CD14-positive monocyte (primary cell): Measurements from ENCODE around the gene DENND10. TPM values are rescaled to one million over a fixed set of nuclear protein-coding genes. Genes with fewer than 3 reads are reported as not detected.

Experiments
- DNase-seq, 3 donors: peaks; one replicate each; pipeline ENCODE4 v3.0.0-alpha.2; 2011 to 2022
- H2AFZ ChIP-seq: 2 replicates; pipeline ENCODE4 v1.6.0; 2012; ENCODE audit warnings: mild to moderate bottlenecking, low read depth, low read length, inconsistent platforms; ENCODE audit not compliant: insufficient read depth, poor library complexity, severe bottlenecking
- H3K27ac ChIP-seq, 2 donors: 1 replicate in 1 of 2; 2 replicates in 1 of 2; pipeline ENCODE4 v1.5.1; 2012 to 2013; ENCODE audit warnings: low read length in 2 of 2, control low read depth in 1 of 2, inconsistent platforms in 1 of 2, low read depth in 1 of 2, mild to moderate bottlenecking in 1 of 2
- H3K27me3 ChIP-seq, 2 donors: one replicate each; pipeline versions ENCODE4 v1.6.0 to v1.6.1; 2011 to 2013; ENCODE audit warnings: low read length in 2 of 2; ENCODE audit not compliant: control insufficient read depth in 2 of 2, insufficient read depth in 2 of 2
- H3K36me3 ChIP-seq, 2 donors: replicated peaks in 1 of 2; 1 replicate in 1 of 2; 2 replicates in 1 of 2; pipeline versions ENCODE4 v1.5.1 to v1.6.1; 2012 to 2013; ENCODE audit warnings: low read length in 2 of 2, control low read depth in 1 of 2, inconsistent platforms in 1 of 2, mild to moderate bottlenecking in 1 of 2; ENCODE audit not compliant: insufficient read depth in 2 of 2, control insufficient read depth in 1 of 2
- H3K4me1 ChIP-seq, 2 donors: 1 replicate in 1 of 2; 2 replicates in 1 of 2; pipeline versions ENCODE4 v1.5.1 to v1.6.1; 2012 to 2013; ENCODE audit warnings: low read length in 2 of 2, control low read depth in 1 of 2, inconsistent platforms in 1 of 2, mild to moderate bottlenecking in 1 of 2, moderate library complexity in 1 of 2; ENCODE audit not compliant: insufficient read depth in 2 of 2, control insufficient read depth in 1 of 2
- H3K4me2 ChIP-seq: replicated peaks from 2 replicates; pipeline ENCODE3; 2012; ENCODE audit warnings: low read length, moderate library complexity, mild to moderate bottlenecking; ENCODE audit not compliant: poor library complexity, severe bottlenecking; ENCODE audit errors: extremely low read depth
- H3K4me3 ChIP-seq, 3 experiments: fragments of 200-600 bp in 1 of 3; sonication (generic) in 1 of 3; replicated peaks in 1 of 3; 1 replicate in 2 of 3; 2 replicates in 1 of 3; pipeline ENCODE4 v1.5.1; 2011 to 2013; ENCODE audit warnings: low read length in 3 of 3, mild to moderate bottlenecking in 3 of 3, control low read depth in 2 of 3, low read depth in 2 of 3, inconsistent platforms in 1 of 3, moderate library complexity in 1 of 3
- H3K79me2 ChIP-seq: 2 replicates; pipeline ENCODE4 v1.6.0; 2012; ENCODE audit warnings: mild to moderate bottlenecking, control low read depth, inconsistent platforms, low read length, moderate library complexity; ENCODE audit not compliant: insufficient read depth
- H3K9ac ChIP-seq: 2 replicates; pipeline ENCODE4 v1.6.0; 2017; ENCODE audit warnings: low read length, mild to moderate bottlenecking; ENCODE audit not compliant: insufficient read depth, poor library complexity, severe bottlenecking
- H3K9me3 ChIP-seq, 2 donors: replicated peaks in 1 of 2; 1 replicate in 1 of 2; 2 replicates in 1 of 2; pipeline versions ENCODE4 v1.5.1 to v1.6.1; 2012 to 2013; ENCODE audit warnings: low read length in 2 of 2, control low read depth in 1 of 2; ENCODE audit not compliant: control insufficient read depth in 1 of 2, insufficient read depth in 1 of 2
- H4K20me1 ChIP-seq: 2 replicates; pipeline ENCODE4 v1.6.0; 2012; ENCODE audit warnings: mild to moderate bottlenecking, low read length, control low read depth, moderate library complexity; ENCODE audit not compliant: insufficient read depth
- H3K27ac Mint-ChIP-seq, 7 donors: one replicate each; pipeline ENCODE4 v1.8.0; 2020; ENCODE audit warnings: mild to moderate bottlenecking in 7 of 7, mixed read lengths in 7 of 7, moderate library complexity in 6 of 7, inconsistent platforms in 2 of 7
- H3K27me3 Mint-ChIP-seq, 3 donors: one replicate each; pipeline ENCODE4 v1.8.0; 2021 to 2022; ENCODE audit warnings: low read depth in 3 of 3, mild to moderate bottlenecking in 3 of 3, mixed read lengths in 3 of 3, moderate library complexity in 3 of 3, inconsistent platforms in 1 of 3
- H3K36me3 Mint-ChIP-seq, 2 donors: one replicate each; pipeline ENCODE4 v1.8.0; 2020; ENCODE audit warnings: mixed read lengths in 2 of 2, inconsistent platforms in 1 of 2, mild to moderate bottlenecking in 1 of 2
- H3K4me1 Mint-ChIP-seq: one replicate; pipeline ENCODE4 v1.8.0; 2020; ENCODE audit warnings: mild to moderate bottlenecking, mixed read lengths
- H3K4me3 Mint-ChIP-seq, 2 donors: one replicate each; pipeline ENCODE4 v1.8.0; 2020; ENCODE audit warnings: mild to moderate bottlenecking in 2 of 2, mixed read lengths in 2 of 2, moderate library complexity in 1 of 2
- H3K9me3 Mint-ChIP-seq, 7 donors: one replicate each; pipeline ENCODE4 v1.8.0; 2020 to 2022; ENCODE audit warnings: mixed read lengths in 7 of 7, mild to moderate bottlenecking in 6 of 7, moderate library complexity in 6 of 7, inconsistent platforms in 2 of 7
- CTCF ChIP-seq: fragments of 200-600 bp; IDR thresholded peaks from one replicate; pipeline ENCODE4 v1.8.0; 2022; ENCODE audit warnings: antibody characterized with exemption, mild to moderate bottlenecking
- WGBS: methylation state at CpG from one replicate; pipeline ENCODE4 v1.1.5; 2013; ENCODE audit warnings: missing lambda C conversion rate; ENCODE audit not compliant: insufficient coverage; 5-methylcytosine and 5-hydroxymethylcytosine counted together
- intact Hi-C, 2 donors: fragments of 100-400 bp; cut with micrococcal nuclease; formaldehyde crosslinking; loops; one replicate each; pipeline versions ENCODE4 v1.15.0 to v1.15.1; 2023
- polyA plus RNA-seq, 3 donors: library from polyadenylated mRNA; depleted of rRNA in 1 of 3; unstranded in 2 of 3; stranded (reverse) in 1 of 3; fragments of 300-500 nt in 2 of 3; fragments of >200 nt in 1 of 3; fragmentation: Illumina TruSeq in 2 of 3; gene quantifications; 1 replicate in 2 of 3; 2 replicates in 1 of 3; pipeline ENCODE4 v1.2.3, GENCODE V29; 2012 to 2021

Gene DENND10
- polyA plus RNA-seq, 3 donors = 129 to 188 (median 141) TPM

GRCh38 chr10:119129721-119130120 is 25.8 kb downstream of the DENND10 start:
- Mint-ChIP-seq H3K9me3 (peaks cover 0 to 10% (median 5%) of the 10 kb centered on the region in 7 donors), H3K4me1 (peaks cover 61% of the 10 kb centered on the region), H3K27me3 (peaks cover 0 to 2% (median 0%) of the 10 kb centered on the region in 3 donors), H3K4me3 (no peak overlapping the region), H3K27ac (peak overlapping the region; percentile 93 to 99 (median 95)), H3K36me3 (peaks cover 58 to 89% of the 10 kb centered on the region in 2 donors)
- Histone ChIP-seq H3K79me2 (peaks cover 71% of the 10 kb centered on the region), H3K9me3 (peaks cover 0 to 3% of the 10 kb centered on the region in 2 donors), H3K9ac (no peak overlapping the region), H3K27ac (peak overlapping the region; percentile 91 to 94), H3K36me3 (peaks cover 55 to 68% of the 10 kb centered on the region in 2 donors), H3K27me3 (no peaks in the 10 kb centered on the region), H4K20me1 (no peaks in the 10 kb centered on the region), H3K4me1 (peaks cover 61 to 63% of the 10 kb centered on the region in 2 donors), H2AFZ (no peak overlapping the region), H3K4me3 (no peak overlapping the region), H3K4me2 (no peak overlapping the region)
- intact Hi-C loops = loop anchor here (5.0 to 10.0 kb wide), 3 partner anchors 38 to 52 kb away; partner anchors contain the start of genes EIF3A (in 1 of the 2) and SFXN4 (in 1 of the 2)
- no peak for TF ChIP-seq CTCF
- peak in 1 of 3 donors; percentile 31 for DNase-seq
- WGBS = no CpG with 5 or more reads among the region's 4 CpGs

- Histone ChIP-seq H3K4me3 (peak overlapping the region in 2 of 3 experiments; percentile 34 to 72), H2AFZ (no peak overlapping the region), H3K27ac (peak overlapping the region; percentile 91 to 94), H3K9me3 (peaks cover 0 to 3% of the 10 kb centered on the region in 2 donors), H3K36me3 (peaks cover 42 to 49% of the 10 kb centered on the region in 2 donors), H3K4me1 (peaks cover 77 to 78% of the 10 kb centered on the region in 2 donors), H3K4me2 (peak overlapping the region; percentile 70), H3K9ac (no peak overlapping the region), H3K27me3 (no peaks in the 10 kb centered on the region), H3K79me2 (peaks cover 56% of the 10 kb centered on the region), H4K20me1 (no peaks in the 10 kb centered on the region)
- intact Hi-C loops = loop anchor here (5.0 to 10.0 kb wide), 3 partner anchors 36 to 54 kb away; partner anchors contain the start of genes EIF3A (in 1 of the 2) and SFXN4 (in 1 of the 2)
- DNase-seq = peak; percentile 64 to 81 (median 78)
- Mint-ChIP-seq H3K4me1 (peaks cover 74% of the 10 kb centered on the region), H3K9me3 (peaks cover 0 to 10% (median 5%) of the 10 kb centered on the region in 7 donors), H3K27ac (peak overlapping the region; percentile 93 to 99 (median 95)), H3K4me3 (peak overlapping the region; percentile 60 to 81), H3K27me3 (peaks cover 0 to 2% (median 0%) of the 10 kb centered on the region in 3 donors), H3K36me3 (peaks cover 50 to 71% of the 10 kb centered on the region in 2 donors)
- TF ChIP-seq CTCF = no peak
- 0% methylated on average over 3 of the region's 10 CpGs for WGBS
Observed at GRCh38 chr10:119131512-119132240, 27.8 kb downstream of the DENND10 start.
